COLO668 (cell line): ENCODE results near the gene RRP36.

ENCODE experiments used
- DNase-seq: peaks from one replicate; lab custom pipeline; 2025; ENCODE audit not compliant: unreplicated experiment; lab: John Stamatoyannopoulos, UW

RRP36 gene

DNA sequence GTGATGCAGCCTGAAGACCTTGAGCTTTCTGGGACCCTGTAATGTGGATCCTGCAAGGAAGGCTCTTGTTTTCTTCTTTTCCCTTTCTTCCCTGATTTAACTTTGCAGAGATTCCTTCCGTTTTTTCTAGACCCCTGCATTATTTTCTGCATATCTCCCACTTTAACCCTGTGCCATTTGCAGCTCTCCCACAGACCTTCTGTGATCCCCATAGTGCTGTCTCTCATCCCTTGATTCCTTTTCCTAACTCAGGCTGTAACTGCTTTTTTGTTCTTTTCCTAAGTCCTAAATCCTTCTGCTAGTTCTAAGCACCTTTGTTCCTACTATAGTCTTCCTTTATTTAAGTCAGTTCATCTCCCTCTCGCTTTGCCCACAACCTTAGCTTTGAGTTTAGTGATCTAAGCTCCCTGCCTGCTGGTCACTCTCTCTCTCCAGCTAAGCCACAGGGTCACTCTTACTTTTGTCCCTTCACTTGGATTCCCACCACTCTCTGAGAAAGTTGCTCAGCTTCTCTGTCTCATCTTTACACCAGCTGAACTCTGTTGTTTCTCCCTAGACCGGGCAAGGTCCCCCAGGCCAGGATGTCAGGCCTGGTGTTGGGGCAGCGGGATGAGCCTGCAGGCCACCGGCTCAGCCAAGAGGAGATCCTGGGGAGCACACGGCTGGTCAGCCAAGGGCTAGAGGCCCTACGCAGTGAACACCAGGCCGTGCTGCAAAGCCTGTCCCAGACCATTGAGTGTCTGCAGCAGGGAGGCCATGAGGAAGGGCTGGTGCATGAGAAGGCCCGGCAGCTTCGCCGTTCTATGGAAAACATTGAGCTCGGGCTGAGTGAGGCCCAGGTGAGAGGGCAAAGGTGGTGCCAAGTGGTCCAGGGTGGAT lies 39.6 kb downstream of the RRP36 start:
- no peak for DNase-seq

GRCh38 chr6:43061861-43062260 lies 40.4 kb downstream of the RRP36 start:
- DNase-seq = no peak

- no peak for DNase-seq
Measured at GRCh38 chr6:43062818-43063217, 41.4 kb downstream of the RRP36 start.

DNA sequence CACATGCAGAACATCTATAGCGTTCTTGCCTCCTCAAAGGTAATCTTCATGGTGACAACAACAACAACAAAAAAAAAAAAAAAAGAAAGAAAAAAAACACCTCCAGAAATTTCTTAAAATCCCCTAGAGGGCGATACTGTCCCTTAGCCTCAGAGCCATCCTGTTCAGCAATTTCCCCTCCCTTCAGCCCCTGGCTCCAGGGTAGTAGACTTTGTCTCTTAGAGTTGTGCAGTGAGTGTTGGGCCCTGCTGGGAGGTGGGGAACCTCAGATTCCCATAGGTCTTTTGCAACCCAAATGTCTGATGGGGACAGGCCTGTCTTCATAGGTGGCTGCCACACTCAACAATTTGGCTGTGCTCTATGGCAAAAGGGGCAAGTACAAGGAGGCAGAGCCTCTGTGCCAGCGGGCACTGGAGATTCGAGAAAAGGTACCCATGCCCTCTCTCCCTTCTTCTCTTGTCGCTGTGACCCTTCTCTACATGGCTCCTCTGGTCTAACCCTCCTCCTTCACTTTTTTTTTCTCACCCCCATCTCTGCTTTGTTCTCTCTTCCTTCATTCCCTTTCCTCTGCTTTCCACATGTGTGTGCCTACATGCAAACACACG lies 48.7 kb downstream of the RRP36 start:
- DNase-seq = peak; percentile 9

GRCh38 chr6:43074847-43075669 lies 53.6 kb downstream of the RRP36 start:
- DNase-seq = no peak

GRCh38 chr6:43075670-43076463 lies 54.4 kb downstream of the RRP36 start, which contains the start of gene PTK7:
TSS of gene PTK7 (plus strand) at chr6:43076314. CDS start at chr6:43076489, 175 bp downstream.
- DNase-seq = peak; percentile 64

- peak; percentile 55 for DNase-seq
Measured at GRCh38 chr6:43076464-43077332, 55.3 kb downstream of the RRP36 start.

GRCh38 chr6:43077333-43077809 lies 55.9 kb downstream of the RRP36 start:
- DNase-seq = peak; percentile 35

- no peak for DNase-seq
Measured at GRCh38 chr6:43077981-43078511, 56.6 kb downstream of the RRP36 start.

- no peak for DNase-seq
Measured at GRCh38 chr6:43078691-43079090, 57.3 kb downstream of the RRP36 start.
